GM12873 (cell line): Measurements from ENCODE around the gene CPZ.

Experiments
- TF ChIP-seq, protein P1 (sequence below): IDR thresholded peaks from 2 replicates; pipeline ENCODE4 v1.5.1; 2012; ENCODE audit warnings: low read depth, mild to moderate bottlenecking, moderate library complexity, low read length, control low read depth; ENCODE audit not compliant: insufficient read depth; ENCODE audit errors: missing control alignments

CPZ gene

DNA sequence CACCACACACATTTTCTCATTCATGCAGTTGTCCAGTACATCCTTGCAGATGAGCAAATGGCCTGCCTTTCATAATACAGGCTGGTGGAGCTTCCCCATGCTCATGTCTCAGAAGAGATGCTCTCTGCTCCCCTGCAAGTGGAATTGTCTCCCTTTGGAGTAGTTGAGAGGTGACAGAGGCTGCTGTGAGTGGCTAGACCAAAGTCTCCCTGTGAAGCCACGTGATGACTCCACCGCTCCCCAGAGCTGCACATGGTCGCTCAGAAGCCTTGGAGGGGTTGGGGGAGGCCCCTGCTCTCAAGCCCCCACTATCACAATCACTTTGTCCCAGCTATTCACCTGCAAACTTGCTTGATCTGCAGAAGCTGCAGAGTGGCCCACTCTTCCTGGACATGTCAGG lies 13.8 kb upstream of the CPZ start:
- TF ChIP-seq, protein P1, sequence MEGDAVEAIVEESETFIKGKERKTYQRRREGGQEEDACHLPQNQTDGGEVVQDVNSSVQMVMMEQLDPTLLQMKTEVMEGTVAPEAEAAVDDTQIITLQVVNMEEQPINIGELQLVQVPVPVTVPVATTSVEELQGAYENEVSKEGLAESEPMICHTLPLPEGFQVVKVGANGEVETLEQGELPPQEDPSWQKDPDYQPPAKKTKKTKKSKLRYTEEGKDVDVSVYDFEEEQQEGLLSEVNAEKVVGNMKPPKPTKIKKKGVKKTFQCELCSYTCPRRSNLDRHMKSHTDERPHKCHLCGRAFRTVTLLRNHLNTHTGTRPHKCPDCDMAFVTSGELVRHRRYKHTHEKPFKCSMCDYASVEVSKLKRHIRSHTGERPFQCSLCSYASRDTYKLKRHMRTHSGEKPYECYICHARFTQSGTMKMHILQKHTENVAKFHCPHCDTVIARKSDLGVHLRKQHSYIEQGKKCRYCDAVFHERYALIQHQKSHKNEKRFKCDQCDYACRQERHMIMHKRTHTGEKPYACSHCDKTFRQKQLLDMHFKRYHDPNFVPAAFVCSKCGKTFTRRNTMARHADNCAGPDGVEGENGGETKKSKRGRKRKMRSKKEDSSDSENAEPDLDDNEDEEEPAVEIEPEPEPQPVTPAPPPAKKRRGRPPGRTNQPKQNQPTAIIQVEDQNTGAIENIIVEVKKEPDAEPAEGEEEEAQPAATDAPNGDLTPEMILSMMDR, result no peak

DNA sequence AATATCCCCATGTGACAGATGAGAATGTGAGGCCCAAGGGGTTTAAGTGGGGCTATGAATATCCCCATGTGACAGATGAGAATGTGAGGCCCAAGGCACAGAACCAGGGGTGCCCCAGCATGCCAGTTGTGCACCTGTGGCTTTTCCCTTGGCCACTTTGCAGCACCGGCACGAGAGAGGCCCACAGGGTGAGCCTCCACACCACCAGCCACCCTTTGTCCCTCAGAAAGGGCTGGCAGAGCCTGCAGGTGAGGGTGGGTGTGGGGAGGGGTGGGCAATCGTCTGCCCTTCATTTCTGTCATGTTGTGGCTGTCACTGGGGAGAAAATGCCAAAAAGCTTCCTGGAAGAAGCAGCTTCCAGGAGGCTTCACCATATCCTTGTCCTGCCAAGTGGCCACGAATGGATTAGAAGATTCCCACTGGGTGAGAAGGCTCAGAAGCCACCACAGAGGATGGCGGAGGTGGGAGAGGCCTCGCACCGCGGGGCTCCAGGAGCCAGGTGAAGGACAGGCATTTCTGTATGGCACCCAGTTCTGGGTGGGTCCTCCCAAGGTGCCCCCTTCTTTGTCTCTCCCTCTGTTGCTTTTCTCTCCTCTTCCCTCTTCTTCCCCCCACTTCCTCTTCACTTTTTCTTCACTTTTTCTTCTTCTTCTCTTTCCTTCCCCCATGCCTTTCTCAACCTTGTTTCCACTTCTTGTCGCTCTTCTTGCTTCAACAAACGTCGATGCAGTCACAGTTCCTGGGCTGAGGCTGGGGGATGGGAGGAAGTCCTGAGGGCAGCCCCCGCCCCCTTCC lies 12.8 kb upstream of the CPZ start:
- TF ChIP-seq, protein P1, result no peak

DNA sequence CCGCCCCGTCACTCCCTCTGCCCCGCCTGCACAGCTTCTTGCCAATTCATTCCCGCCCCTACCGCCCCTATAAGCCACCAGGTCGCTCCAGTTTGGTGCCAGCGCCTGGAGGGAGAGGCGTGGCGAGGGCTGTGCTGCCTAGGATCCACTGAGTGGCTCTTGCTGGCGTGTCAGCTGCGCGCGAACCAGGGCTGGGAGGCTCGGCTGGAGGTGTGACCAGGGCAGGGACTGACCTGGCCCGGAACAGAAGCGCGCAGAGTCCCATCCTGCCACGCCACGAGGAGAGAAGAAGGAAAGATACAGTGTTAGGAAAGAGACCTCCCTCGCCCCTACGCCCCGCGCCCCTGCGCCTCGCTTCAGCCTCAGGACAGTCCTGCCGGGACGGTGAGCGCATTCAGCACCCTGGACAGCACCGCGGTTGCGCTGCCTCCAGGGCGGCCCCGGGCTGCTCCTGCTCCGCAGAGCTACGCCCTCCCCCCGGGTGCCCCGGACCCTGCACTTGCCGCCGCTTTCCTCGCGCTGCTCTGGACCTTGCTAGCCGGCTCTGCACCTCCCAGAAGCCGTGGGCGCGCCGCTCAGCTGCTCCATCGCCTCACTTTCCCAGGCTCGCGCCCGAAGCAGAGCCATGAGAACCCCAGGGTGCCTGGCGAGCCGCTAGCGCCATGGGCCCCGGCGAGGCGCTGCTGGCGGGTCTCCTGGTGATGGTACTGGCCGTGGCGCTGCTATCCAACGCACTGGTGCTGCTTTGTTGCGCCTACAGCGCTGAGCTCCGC lies 12.1 kb upstream of the CPZ start, which contains the start of gene GPR78:
TSS of gene GPR78 (plus strand) at position 72 of the 773 bp plus-strand sequence. CDS start at position 663, 591 bp downstream.
- TF ChIP-seq, protein P1, result no peak

DNA sequence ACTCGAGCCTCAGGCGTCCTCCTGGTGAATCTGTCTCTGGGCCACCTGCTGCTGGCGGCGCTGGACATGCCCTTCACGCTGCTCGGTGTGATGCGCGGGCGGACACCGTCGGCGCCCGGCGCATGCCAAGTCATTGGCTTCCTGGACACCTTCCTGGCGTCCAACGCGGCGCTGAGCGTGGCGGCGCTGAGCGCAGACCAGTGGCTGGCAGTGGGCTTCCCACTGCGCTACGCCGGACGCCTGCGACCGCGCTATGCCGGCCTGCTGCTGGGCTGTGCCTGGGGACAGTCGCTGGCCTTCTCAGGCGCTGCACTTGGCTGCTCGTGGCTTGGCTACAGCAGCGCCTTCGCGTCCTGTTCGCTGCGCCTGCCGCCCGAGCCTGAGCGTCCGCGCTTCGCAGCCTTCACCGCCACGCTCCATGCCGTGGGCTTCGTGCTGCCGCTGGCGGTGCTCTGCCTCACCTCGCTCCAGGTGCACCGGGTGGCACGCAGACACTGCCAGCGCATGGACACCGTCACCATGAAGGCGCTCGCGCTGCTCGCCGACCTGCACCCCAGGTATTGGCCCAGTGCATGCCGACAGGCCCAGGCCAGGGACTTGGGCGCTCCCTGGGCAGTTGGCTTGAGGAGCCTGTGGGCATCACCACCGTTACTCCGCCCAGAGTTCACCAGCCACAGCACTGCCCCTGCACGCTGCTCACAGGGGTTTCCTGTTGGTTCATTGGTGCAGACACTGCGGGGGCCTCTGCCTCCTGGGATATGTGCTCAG lies 11.3 kb upstream of the CPZ start:
- TF ChIP-seq, protein P1, result no peak

DNA sequence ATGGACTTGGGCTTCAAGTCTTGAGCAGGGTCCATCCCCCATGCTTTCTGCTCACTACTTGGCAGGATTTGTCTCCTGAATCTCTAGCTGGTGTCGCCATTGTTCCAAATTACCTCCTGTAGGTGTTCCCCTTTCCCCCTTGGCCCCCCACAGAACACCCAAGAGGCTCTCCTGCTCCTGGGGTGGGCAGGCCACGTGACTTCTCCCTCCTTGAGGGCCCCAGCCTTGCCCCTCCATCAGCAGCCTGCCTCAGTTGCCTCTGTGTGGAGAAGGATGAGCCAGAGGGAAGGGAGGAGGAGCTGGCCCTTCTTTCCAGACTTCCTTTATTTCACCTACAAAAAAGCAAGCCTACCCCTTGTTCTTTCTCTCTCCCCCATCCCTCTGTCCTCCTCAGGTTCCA lies 10.5 kb upstream of the CPZ start:
- TF ChIP-seq, protein P1, result no peak

DNA sequence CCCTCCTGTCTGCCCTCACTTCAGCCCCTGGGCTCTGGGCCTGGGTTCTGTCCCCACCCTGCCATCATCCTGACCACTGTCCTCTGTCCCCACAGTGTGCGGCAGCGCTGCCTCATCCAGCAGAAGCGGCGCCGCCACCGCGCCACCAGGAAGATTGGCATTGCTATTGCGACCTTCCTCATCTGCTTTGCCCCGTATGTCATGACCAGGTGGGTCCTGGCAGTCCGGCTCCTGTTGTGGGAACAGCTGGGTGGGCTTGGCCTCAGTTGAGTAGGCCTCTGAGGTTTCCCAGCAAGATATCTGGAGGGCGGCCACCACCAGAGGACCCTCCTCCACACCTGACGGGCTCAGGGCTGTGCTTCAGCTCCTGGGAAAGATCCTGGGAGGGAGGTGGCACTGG lies 10.1 kb upstream of the CPZ start:
- TF ChIP-seq, protein P1, result no peak
